ENCODE measurements around the gene ERCC6.

- no peak for TF ChIP-seq CTCF (IDR thresholded peaks at IDR 0.05)
- TF ChIP-seq POLR2A (IDR thresholded peaks at IDR 0.05) = no peak
Measured at GRCh38 chr10:49486738-49487137, 52.2 kb downstream of the ERCC6 start.

All from heart left ventricle (tissue), 13 donors.